Measurements from ENCODE around the gene MCM3AP.

The MCM3AP gene

DNA sequence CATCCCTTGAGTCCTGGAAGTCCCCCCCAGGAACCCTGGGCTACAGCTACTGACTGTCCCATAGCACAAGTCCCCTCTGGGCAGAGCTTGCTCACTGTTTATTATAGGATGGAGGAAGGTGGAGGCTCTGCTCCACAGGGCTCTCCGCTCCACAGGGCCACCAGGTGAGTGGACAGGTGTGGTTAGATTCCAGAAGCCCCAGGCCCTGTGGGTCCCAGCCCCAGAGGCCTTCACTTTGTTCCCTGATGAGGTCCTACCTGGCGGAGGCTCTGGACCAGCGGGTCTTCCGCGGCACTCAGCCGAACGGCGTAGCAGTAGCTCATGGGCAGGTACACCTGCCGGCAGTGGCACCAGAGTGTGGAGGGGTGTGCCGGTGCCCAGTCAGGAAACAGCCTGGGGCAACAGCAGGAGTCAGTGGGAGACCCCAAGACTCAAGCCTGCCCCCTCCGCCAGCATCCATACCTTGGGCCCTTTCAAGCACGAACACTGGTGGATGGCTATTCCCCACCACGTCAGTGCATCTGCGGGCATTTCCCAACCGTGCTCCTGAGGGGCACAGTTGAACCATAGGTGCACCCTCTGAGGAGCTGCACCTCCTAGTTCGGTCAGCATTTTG, 69.2 kb downstream of the MCM3AP start:
- no peak for DNase-seq (ENCODE audit: low spot score)

DNA sequence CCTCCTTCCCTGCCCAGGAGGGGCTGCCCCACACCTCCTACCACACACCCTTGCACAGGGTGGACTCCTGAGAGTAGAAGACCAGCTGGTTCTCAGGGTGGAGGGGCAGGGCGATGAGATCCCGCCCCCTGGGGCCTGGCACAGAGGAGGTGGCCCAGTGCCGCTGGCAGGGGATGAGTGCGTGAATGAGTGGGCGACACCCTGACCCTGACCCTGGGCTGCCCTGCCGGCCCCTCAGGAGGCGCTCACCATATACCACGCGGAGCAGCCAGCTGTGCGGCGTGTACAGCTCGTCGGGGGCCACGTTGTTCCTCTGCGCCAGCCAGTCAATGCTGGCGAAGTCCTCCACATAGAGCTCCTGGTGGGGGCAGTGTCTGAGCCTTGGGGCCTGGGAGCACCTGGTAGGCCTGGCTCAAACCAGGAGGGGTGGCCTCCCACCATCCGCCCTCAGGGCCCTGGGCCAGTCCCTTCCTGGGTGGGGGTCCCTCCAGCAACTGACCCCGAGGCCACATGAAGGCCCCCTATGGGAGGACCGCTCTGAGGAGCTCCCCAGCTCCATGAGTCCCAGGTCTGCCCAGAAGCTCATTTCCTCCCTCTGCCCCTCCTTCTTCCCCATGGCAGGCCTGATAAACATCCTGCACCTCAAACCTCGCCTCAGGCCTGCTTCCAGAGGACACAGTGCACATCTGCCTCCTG, 69.8 kb downstream of the MCM3AP start:
- DNase-seq (ENCODE audit: low spot score), result no peak

DNA sequence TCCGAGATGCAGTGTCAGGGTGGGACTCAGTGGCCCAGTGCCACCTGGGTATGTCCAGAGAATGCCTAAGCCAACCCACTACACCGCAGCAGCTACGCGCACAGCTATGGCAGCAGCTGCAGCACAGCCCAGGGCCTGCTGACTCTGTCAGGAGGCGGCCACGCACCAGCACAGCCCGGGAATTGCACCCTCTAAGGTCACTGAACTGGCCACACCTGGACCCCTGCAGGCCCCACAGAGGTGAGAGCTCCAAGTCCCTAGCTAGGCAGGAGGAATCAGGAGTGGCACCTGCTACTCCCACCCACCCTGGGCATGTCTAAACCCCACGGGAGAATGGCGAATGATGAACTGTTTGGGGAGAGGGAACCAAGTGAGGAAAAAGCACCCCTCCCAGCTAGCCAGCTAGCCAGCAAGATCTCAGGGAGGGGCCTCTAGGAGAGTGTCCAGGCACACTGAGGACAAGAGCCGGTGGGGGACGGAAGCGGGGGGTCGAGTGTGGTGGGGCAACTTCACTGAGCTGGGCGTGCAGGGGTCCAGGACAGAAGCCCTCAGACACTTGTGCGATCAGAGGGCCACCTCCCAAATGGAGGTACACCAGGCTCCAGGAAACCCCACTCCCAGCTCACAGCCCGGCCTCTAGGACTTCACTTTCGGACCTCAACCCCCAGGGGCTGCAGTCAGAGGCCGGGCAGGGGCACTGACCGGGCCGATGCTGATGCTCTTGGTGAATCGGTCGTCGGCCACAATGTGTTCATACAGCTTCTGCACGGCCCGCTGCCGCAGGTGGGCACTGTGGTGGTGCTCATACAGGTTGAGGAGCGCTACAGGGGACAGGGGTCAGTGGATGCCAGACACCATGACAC, 70.7 kb downstream of the MCM3AP start:
- DNase-seq (ENCODE audit: low spot score), result no peak

DNA sequence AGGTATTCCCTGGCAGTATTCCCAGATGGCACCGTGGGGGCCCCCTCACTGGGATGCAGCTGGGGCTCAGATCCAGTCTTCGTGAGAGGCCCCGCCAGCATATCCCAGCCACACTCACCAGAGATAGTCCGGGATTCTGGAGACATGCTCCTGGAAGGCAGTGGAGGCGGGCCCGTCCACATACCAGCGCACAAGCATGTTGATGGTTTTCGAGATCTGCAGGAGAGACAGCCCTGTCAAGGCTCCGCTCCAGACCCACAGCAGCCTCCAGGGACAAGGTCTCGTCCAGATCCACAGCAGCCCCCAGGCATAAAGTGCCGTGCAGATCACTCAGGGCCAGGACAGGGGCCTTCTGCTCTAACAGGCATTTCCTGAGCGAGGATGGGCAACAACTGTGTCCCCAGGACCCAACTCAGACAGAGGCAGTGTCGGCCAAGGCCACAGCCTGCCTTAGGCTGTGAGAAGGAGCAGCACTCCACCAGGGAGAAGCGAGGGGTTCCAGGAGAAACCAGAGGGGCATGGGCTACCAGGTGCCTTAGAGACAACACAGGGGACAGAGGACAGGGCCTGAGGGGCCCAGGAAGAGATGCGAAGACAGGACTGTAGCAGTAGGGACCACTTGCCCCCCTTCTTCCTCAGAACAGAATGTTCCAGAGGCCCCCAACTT, 71.7 kb downstream of the MCM3AP start:
- no peak for DNase-seq (ENCODE audit: low spot score)

DNA sequence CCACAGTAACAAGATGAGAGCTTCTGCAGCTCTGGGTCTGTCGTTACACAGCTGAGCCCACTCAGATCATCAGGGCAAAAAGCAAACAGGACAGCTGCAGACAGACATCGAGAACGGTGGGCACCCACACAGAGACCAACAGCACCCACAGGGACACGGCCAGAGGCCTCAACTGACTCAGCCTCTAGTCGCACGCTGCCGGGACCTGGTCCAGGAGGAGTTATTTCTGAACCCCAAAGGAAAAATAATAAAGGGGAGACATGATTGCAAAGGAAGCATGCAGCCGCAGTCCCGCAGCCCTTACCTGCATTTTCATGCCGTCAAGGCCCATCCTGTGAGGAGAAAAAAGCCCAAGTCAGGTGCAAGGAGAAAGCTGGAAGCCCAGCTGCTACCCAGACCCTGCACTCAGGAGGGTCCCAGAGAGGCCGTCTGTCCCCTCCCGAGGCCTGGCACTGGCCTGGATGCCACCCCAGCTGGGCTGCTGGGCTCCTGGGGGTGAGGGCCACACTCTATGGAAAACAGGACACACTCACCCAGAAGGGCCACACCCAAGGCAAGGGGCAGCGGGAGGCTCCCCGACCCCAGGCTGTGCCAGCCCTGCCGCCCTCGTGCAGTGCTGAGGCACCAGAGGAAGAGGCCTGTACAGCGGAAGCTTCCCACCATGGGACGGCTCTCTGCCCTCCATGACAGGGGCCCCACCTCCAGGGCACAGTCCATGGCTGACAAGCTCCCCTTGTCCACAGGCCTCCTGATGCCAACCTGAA, 72.5 kb downstream of the MCM3AP start:
- DNase-seq (ENCODE audit: low spot score), result no peak

DNA sequence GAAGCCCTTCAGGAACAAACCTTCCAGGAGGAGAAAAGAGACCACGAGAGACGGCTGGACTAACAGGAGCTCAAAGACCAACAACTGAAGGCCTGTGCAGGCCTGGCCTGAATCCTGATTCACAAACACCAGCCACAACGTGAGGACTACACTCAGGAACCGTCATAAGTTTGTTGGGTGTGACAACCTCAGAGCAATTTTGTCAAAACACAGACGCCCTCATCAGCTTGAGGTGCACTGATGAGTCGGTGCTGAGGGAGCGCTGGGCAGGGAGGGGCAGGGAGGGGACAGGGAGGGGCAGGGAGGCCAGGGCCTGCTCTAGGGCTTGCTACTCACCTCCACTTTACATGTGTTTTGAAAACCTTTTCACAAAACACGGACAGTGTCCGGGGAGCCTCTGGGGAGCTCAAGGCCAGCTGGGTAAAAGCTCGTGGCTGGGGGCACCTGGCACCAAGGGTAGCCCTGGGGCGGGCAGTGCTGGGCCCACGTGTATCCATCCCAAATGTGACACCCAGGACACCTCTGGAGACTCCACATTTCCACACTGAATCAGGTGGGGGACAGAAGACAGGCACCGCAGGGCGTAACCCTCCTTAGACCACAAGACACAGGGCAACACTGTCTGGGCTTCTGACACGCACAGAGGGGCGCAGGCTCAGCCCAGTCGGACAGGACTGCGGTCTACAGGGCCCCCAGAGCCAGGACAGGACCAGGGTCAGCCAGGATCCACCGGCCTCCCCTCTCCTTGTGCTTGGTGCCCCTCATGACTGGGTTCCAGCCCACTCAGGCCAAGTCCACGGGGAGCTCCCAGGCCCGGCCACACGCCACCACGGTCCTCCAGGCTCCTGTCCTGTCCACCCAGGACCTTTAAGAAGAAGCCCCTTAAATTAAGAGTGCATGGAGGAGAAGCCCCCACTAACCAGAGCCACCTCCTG, 73.4 kb downstream of the MCM3AP start:
- no peak for DNase-seq (ENCODE audit: low spot score)

DNA sequence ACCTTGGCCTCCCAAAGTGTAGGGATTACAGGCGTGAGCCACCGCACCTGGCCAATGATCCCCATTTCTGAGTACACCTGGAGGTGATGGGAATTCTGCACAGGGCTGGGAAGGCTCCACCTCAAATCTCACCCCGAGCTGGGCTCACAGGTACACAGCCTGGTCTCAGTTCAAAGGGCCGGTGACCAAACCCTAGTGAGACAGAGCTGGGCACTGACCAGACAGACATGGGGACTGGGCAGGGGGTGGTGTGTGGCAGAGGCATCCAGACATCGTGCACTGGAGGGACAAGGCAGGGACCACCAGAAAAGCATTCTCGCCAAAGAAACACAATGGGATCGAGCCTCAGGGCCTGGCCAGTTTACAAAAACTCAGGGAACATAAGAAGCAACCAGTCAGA, 74.0 kb downstream of the MCM3AP start:
- DNase-seq (ENCODE audit: low spot score), result no peak

DNA sequence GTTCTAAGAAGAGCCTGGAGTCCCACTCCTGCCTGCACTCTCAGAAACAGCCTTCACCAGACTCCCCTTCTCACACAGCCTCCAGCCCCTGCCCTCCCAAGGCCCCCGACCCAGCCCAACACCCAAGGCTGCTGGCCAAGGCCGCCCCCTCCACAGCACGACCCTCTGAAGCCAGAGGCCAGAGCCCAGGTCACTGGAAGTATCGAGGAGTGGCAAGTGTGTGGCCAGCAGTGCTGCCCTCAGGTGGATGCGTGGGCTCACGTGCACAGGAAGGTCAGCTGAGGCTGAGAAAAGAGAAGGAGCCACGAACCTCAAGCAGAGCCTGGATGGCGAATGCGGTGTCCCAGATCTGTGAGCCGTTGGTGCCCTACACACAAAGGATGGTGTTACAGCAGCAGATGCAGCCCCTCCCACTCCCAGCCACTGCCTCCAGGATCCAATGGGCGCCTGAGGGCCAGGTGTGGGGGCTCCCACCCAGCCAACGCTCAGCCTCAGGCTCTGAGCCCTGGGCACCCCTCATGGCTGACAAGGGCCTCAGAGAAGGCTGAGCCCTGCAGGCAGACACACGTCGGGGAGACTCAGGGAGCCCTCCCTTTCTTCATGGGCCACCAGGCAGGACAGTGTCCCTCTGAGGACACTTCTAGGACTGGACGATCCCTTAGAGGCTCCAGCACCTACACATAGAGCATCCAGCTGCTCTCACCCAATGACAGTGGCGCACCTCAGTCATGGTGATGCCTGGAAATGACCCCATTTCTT, 74.9 kb downstream of the MCM3AP start:
- DNase-seq (ENCODE audit: low spot score), result no peak

DNA sequence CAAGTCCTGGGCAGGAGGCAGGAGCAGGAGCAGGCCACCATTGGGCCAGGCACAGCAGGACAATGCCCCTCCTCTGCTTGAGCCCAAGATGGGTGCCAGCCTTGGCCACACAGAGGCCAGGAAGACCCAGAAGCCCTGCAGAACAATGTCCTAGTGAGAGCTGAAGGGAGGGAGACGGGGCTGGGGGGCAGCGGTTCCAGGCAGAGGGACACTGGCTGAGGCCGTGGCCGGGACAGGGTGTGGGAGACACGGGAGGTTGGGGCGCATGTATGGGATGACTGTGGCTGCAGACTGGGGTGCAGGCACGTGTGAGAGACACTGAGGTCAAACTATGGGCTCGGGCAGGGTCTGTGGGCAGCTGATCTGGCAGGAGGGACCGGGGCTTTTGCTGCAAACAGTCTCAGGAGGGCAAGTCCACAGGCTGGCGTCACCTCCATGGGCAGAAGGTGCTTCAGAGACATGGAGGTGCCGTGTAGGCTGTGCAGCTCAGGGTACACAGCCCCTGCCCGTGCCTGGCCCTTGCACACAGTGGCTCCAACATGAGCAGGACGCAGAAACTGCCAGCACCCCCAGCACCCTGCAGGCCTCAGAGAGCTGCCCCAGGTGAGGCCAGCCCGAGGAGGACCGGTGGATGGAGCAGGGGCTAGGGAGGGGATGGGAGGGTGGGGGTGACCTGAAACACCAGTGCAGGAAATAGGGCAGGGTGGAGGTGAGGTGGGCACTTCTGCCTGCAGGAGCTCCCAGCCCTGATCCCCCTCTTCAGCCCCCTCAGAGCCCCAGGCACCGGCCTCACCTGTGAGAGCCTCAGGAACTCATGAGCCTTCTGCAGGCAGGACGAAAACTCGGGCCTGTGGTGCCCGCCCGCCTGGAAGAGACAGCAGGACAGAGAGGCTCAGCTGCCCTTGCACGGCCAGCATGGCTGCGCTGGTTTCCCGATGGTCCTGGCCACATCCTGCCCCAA, 76.4 kb downstream of the MCM3AP start:
- no peak for DNase-seq (ENCODE audit: low spot score)

DNA sequence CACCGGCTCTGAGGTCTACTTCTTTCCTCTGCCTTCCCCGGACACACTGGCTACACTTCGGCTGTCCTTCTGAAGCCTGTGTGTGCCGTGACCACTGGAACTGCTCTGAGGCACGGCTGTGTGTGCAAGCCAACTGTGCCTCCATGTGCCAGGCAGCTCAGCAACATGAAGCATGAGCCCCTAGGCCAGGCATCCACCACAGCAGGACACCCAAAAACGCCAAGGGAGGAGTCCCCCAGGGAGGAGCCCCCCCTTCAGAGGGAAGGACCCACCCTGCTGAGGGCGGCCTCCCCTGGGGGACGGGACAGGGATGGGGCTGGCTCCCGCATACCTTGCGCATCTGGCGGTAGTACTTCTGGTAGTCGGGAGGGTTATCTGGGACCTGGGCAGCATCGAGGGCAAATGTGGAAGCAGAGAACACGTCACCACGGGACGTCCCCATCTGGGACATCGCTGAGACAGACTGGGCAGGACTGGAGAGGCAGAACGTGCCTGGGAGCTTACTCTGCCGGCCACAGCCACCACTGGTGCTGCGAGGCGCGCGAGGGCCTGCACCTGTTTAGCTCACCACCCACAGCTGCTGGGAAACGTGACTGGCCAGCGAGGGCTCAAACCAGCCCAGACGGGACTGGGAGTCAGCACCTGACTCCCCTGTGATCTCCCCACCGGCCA, 77.4 kb downstream of the MCM3AP start:
- DNase-seq (ENCODE audit: low spot score), result no peak

DNA sequence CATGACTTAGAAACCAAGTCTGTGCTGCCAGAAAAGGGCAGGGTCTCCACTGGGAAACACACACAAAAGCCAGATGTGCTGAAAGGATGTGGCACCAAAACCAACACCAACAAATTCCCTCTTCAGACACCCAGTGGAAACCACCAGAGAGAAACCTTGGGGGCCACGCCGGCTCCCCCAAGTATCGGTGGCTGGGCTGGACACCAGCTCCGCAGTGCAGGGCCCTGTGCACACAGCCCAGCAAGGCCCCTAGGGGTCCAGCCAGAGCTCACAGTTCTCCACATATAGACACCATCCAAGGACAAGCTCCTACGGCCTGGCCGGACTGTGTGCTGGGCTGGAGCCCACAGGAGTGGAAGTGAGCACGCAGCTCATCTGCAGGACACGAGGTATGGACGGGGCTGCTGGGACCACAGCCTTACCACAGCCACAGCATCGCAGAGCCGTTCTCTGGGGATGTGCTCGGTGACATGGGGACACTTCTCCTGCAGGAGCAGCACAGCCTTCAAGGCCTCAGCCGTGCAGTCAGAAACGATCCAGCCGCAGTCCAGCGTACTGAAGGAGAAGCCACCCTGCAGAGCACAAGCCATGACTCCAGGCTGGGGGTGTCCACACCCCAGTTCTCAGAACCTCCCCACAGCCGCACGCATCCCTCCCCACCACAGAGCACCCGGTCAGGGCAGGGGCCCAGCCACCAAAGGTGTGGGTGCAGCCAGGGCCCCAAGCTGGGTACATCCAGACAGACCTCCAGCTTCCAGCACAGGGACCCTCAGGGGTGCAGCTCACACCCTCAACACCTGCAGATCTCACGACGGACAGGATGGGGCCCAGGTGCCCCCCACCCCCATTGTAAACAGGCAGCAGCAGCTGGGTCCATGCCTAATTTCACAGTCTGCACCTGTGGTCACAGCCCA, 78.1 kb downstream of the MCM3AP start:
- DNase-seq (ENCODE audit: low spot score), result peak; percentile 28

DNA sequence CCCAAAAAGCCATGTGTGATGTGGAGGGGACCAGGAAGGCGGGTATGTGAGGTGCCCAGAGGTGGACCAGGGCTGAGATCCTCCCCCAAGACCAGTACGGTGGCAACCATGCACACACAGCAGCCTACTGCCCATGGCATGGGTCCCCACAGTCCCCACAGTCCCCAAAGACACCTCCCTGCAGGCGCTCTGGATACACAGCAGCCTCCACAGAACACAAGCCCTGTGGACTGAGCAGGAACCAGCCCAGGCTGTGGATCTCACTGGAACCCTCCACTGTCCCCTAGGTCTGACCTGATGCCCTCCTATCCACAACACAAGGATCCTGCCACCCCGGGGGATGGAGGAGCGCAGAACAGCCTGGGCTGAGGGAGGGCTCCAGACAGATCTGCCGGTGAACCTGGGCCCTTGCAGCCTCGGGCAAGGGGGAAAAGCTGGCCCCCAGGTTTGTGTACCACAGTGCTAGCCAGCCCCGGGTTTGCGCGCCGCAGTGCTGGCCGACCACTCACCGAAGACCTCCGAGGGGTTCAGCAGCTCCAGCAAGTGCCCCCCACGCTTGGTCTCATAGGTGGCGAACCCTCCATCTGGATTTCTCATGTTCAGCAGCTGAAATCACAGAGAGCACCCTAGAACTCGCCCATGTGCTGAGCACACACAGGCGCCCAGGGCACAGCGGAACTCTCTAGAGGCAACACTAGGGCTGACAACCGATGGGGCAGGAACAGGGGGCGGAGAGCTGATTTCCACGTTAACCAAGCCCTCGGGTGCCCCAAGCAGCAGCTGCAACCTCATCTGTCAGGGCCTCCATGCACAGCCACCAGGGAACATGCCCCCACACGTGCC, 79.0 kb downstream of the MCM3AP start:
- no peak for DNase-seq (ENCODE audit: low spot score)

DNA sequence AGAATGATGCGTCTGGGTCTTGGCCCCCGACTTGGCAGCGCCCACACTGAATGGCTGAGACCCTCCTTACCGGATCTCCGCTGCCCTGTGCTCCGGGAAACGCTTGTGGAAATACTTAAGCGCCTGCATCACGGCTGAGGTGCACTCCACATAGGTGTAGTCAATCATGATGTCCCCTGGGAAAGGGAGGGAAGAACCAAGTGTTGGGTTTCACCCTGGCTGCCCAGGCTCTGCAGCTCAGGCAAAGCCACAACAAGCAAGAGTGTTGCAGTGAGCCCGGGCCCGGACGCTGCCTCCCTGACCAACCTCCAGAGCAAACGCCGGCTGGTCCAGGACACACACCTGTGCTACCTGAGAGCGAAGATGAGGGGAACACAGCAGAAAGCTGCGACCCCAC, 79.6 kb downstream of the MCM3AP start:
- DNase-seq (ENCODE audit: low spot score), result no peak

DNA sequence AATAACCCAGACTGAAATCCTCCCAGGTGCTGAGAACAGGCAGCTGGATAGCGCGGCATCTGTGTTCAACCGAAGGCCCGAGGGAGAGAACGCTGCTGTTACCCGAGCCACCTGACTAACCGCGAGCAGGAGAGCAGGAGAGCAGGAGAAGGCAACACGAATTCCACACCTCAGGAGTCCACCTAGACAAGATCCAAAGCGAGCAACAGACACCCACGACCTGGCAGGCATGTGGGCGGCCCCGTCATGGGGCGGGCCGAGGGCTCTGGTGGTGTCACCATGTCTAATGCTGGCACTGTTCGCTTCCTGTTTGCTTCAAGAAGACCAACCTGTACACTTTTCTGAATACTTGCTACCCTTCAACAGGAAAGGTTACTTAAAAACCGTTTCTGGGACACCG, 80.2 kb downstream of the MCM3AP start:
- no peak for DNase-seq (ENCODE audit: low spot score)

DNA sequence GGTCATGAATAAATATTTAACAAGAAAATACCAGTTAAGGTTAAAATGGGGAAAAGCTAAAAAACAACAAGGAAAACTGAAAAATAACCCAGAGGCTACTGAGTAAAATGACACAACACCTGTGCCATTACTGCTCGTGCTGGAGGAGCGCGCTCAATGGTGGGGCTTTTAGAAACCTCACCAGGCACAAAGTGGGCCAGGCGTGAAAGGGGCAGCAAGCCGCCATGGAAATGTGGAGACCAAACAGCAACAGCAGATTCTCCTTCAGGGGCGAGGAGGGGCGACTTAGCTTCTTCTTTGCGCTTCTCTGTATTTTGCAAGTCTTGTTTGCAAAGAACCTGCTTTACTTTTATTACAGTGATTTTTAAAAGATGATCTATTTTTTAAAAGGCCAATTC, 82.2 kb downstream of the MCM3AP start:
- DNase-seq (ENCODE audit: low spot score), result no peak

DNA sequence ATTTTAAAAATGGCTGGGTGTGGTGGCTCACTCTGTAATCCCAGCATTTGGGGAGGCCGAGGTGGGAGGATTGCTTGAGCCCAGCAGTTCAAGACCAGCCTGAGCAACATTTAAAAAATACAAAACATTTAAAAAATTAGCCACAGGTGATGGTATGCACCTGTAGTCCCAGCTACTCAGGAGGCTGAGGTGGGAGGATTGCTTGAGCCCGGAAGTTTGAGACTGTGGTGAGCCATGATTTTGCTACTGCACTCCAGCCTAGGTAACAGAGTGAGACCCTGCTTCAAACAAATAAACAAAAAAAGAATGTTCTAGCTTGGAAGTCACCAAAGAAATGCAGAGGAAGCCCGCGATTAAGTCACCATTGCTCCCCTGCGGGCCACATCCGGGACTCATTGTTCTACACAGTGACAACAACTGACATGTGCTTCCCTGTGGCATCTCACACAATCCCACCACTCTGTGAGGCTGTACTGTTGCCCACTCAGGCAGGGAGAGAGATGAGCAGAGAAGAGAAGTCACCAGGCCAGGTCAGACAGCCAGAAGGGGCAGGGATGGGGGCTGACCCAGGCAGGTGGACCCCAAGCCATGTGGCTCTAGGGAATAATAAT, 82.7 kb downstream of the MCM3AP start:
- no peak for DNase-seq (ENCODE audit: low spot score)

Data from NAMALWA (cell line).